ENCODE measurements around the gene EMP2. TPM values are rescaled to one million over a fixed set of nuclear protein-coding genes. Genes with fewer than 3 reads are reported as not detected.
A peak's percentile ranks its signal among the peaks of the same experiment; 100 is the strongest.

EMP2 gene
- total RNA-seq, 1 experiment from 2014 or later = 14.4 TPM

- TF ChIP-seq CTCF (conservative IDR thresholded peaks at IDR 0.05) = no peak
- Histone ChIP-seq H2BK20ac (ENCODE audit: low read depth, low read length, poor library complexity, severe bottlenecking) (no peak overlapping the region), H3K27me3 (ENCODE audit: insufficient read depth, low read length) (no peaks in the 10 kb centered on the region), H3K4me1 (ENCODE audit: insufficient read depth, low read length) (peaks cover 12% of the 10 kb centered on the region; the same call in 1 of the 2 replicates), H3K23ac (ENCODE audit: insufficient read length, low read depth, low read length) (no peak overlapping the region), H2BK12ac (ENCODE audit: insufficient read length, low read depth, low read length) (no peak overlapping the region), H3K79me1 (ENCODE audit: insufficient read depth, low read depth, low read length, poor library complexity, severe bottlenecking) (no peaks in the 10 kb centered on the region), H3K9me3 (ENCODE audit: control insufficient read depth, low read depth, low read length) (no peaks in the 10 kb centered on the region), H3K4me2 (ENCODE audit: insufficient read depth, insufficient read length, low read length) (no peak overlapping the region), H3K23me2 (ENCODE audit: insufficient read length, low read depth, low read length, poor library complexity, severe bottlenecking) (peaks cover 3% of the 10 kb centered on the region), H3K9ac (ENCODE audit: extremely low read depth, insufficient read length, low read length) (no peak overlapping the region), H3K18ac (ENCODE audit: insufficient read length, low read depth, low read length) (no peak overlapping the region), H4K5ac (ENCODE audit: insufficient read length, low read depth, low read length) (no peak overlapping the region), H3K27ac (ENCODE audit: insufficient read length, low read depth, low read length) (no peak overlapping the region), H3K14ac (ENCODE audit: insufficient read depth, low read length) (no peak overlapping the region), H2AK5ac (ENCODE audit: insufficient read length, low read length) (no peak overlapping the region), H4K20me1 (ENCODE audit: control insufficient read depth, insufficient read depth, insufficient read length) (no peaks in the 10 kb centered on the region), H4K91ac (ENCODE audit: insufficient read length, low read depth, low read length) (no peak overlapping the region), H2AFZ (ENCODE audit: low read length) (no peak overlapping the region), H2BK120ac (ENCODE audit: low read depth, low read length, poor library complexity, severe bottlenecking) (no peak overlapping the region), H3K56ac (ENCODE audit: insufficient read length, low read depth, low read length) (no peak overlapping the region), H2BK15ac (ENCODE audit: low read depth, low read length) (no peak overlapping the region), H4K8ac (replicated peaks; ENCODE audit: insufficient read length, low read depth, low read length) (no peak overlapping the region), H3K4ac (ENCODE audit: low read depth, low read length) (no peak overlapping the region), H2BK5ac (ENCODE audit: insufficient read length, low read length) (no peak overlapping the region), H3K79me2 (ENCODE audit: insufficient read depth, low read length) (no peaks in the 10 kb centered on the region), H3T11ph (ENCODE audit: low read length) (no peak overlapping the region)
- Mint-ChIP-seq H3K9me3 (peaks cover 0 to 7% of the 10 kb centered on the region in 2 experiments; a peak in 4 of 5 replicates), H3K4me3 (peak overlapping the region; percentile 66 to 84), H3K27ac (no peak overlapping the region), H3K36me3 (ENCODE audit: insufficient read depth in 1 of 3, low read depth in 3 of 3) (peaks cover 0 to 4% (median 2%) of the 10 kb centered on the region in 3 experiments; a peak in 1 of 7 replicates), H3K4me1 (peaks cover 49 to 67% of the 10 kb centered on the region in 2 experiments), H3K27me3 (ENCODE audit: low read depth) (peaks cover 24% of the 10 kb centered on the region)
- no peak for DNase-seq
- no CpG with 5 or more reads among the region's 2 CpGs for WGBS (ENCODE audit: extremely low coverage, insufficient read length, low lambda C conversion rate)
These were observed 1.1 kb upstream of the EMP2 start for GRCh38 chr16:10581507-10581906.

Data from H9 (cell line).